Thoracic aorta (tissue), 2 donors: ENCODE data around the gene VSTM2L. TPM values are rescaled to one million over a fixed set of nuclear protein-coding genes. Genes with fewer than 3 reads are reported as not detected.

Source experiments
- ATAC-seq: fragments of 150-250 bp; one replicate; pipeline ENCODE4 v1.8.0; 2017; ENCODE audit warnings: low read depth; ENCODE audit not compliant: insufficient number of reproducible peaks, low FRiP score
- DNase-seq: peaks from one replicate; pipeline ENCODE4 v3.0.0-alpha.2; 2020; ENCODE audit warnings: low spot score
- H3K27ac ChIP-seq, 2 donors: fragments of 200-600 bp; sonication (generic); 1 replicate in 1 of 2; 2 replicates in 1 of 2; pipeline ENCODE4 v1.5.1; 2016; ENCODE audit warnings: mild to moderate bottlenecking in 2 of 2, moderate library complexity in 2 of 2
- H3K27me3 ChIP-seq: fragments of 200-600 bp; sonication (generic); replicated peaks from 2 replicates; pipeline ENCODE4 v1.6.0; 2016; ENCODE audit warnings: mild to moderate bottlenecking; ENCODE audit not compliant: insufficient read depth
- H3K36me3 ChIP-seq: fragments of 200-600 bp; sonication (generic); one replicate; pipeline ENCODE4 v1.5.1; 2016
- H3K4me1 ChIP-seq, 2 donors: fragments of 200-600 bp; sonication (generic); 1 replicate in 1 of 2; 2 replicates in 1 of 2; pipeline versions ENCODE4 v1.5.1 to v1.6.0; 2016; ENCODE audit warnings: low read depth in 2 of 2, mild to moderate bottlenecking in 1 of 2; ENCODE audit not compliant: control insufficient read depth in 1 of 2
- H3K4me3 ChIP-seq: fragments of 200-600 bp; sonication (generic); 2 replicates; pipeline ENCODE4 v1.5.1; 2016; ENCODE audit warnings: mild to moderate bottlenecking
- H3K9me3 ChIP-seq: fragments of 200-600 bp; sonication (generic); 2 replicates; pipeline ENCODE4 v1.5.1; 2016
- CTCF ChIP-seq: fragments of 200-600 bp; sonication (generic); IDR thresholded peaks from one replicate; pipeline ENCODE4 v1.5.1; 2019; ENCODE audit warnings: antibody characterized with exemption
- total RNA-seq, 2 donors: library from RNA; depleted of rRNA; stranded (reverse); fragments of >200 nt; gene quantifications; one replicate each; pipeline versions ENCODE4 v1.1.0 to v1.2.3, GENCODE V29; 2016

Gene VSTM2L
- total RNA-seq, 2 donors from 2014 or later: 0.68 to 5.4 TPM

- no peak for TF ChIP-seq CTCF
- Histone ChIP-seq H3K27me3 (no peaks in the 10 kb centered on the region), H3K4me1 (no peaks in the 10 kb centered on the region), H3K27ac (no peak overlapping the region), H3K4me3 (no peak overlapping the region), H3K9me3 (no peaks in the 10 kb centered on the region), H3K36me3 (peaks cover 29% of the 10 kb centered on the region)
- DNase-seq (no peak), ATAC-seq (no peak)
Observed at GRCh38 chr20:37863289-37863688, 39.6 kb upstream of the VSTM2L start.

GRCh38 chr20:37864298-37864697 lies 38.6 kb upstream of the VSTM2L start:
- Histone ChIP-seq H3K27me3 (no peaks in the 10 kb centered on the region), H3K9me3 (no peaks in the 10 kb centered on the region), H3K27ac (no peak overlapping the region), H3K4me1 (no peaks in the 10 kb centered on the region), H3K4me3 (no peak overlapping the region), H3K36me3 (peaks cover 33% of the 10 kb centered on the region)
- ATAC-seq (no peak), DNase-seq (no peak)
- TF ChIP-seq CTCF: no peak

GRCh38 chr20:37866051-37866450 lies 36.9 kb upstream of the VSTM2L start:
- no peak for ATAC-seq
- Histone ChIP-seq H3K9me3 (no peaks in the 10 kb centered on the region), H3K4me1 (no peaks in the 10 kb centered on the region), H3K27ac (no peak overlapping the region), H3K4me3 (no peak overlapping the region), H3K27me3 (no peaks in the 10 kb centered on the region), H3K36me3 (peaks cover 30% of the 10 kb centered on the region)
- DNase-seq: no peak
- no peak for TF ChIP-seq CTCF

- Histone ChIP-seq H3K36me3 (peaks cover 25% of the 10 kb centered on the region), H3K9me3 (no peaks in the 10 kb centered on the region), H3K27ac (no peak overlapping the region), H3K4me1 (no peaks in the 10 kb centered on the region), H3K4me3 (no peak overlapping the region), H3K27me3 (no peaks in the 10 kb centered on the region)
- ATAC-seq (no peak), DNase-seq (no peak)
- no peak for TF ChIP-seq CTCF
Observed at GRCh38 chr20:37867289-37868195, 35.4 kb upstream of the VSTM2L start.

DNA sequence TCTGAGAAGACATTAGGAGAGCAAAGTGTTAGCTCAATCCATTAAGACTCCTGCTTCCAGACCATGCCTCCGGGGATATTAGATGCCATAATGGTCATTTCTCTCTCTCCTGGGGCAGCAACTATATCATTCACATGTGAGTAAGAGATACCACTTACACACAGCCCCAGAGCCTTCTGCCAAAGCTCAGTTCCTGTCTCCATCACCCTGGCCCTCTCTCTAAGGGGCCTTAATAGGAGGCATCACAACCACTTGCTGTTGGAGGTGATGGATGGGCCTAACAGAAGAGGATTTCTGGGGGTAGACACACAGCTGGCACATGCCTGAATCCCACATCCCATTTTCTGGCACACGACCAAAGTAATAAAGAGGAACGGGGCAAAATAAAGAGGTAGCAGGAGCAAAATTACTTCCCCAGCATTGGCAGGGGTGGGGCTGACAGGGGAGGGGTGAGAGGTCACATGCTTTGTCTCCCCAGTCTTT lies 34.0 kb upstream of the VSTM2L start:
- H3K36me3 ChIP-seq: peaks cover 26% of the 10 kb centered on the region
- no peaks in the 10 kb centered on the region for H3K9me3 ChIP-seq
- H3K27ac ChIP-seq: no peak overlapping the region
- H3K4me1 ChIP-seq: no peaks in the 10 kb centered on the region
- no peak for ATAC-seq
- TF ChIP-seq CTCF: no peak
- no peak for DNase-seq
- H3K27me3 ChIP-seq: no peaks in the 10 kb centered on the region
- H3K4me3 ChIP-seq: no peak overlapping the region
